Activated CD4-positive, alpha-beta T cell treated with anti-CD3 and anti-CD28 coated beads, Interleukin-2, amount 50 U/mL, for 1 hour (primary cell): ENCODE measurements around the gene PNMA6F.
"Not testable (repeated sequence)": the region's sequence is repeated elsewhere in the genome, so short reads cannot be mapped to it uniquely, and the experiment has no call there.

Experiments
- DNase-seq: peaks from one replicate; pipeline ENCODE4 v3.0.0-alpha.2; 2020

The PNMA6F gene

GRCh38 chrX:153301746-153302145 is 19.8 kb downstream of the PNMA6F start:
- DNase-seq: no peak

- DNase-seq: no peak
Measured at GRCh38 chrX:153299855-153300254, 21.7 kb downstream of the PNMA6F start.

- DNase-seq: no peak
Measured at GRCh38 chrX:153297376-153297775, 24.2 kb downstream of the PNMA6F start.

- not testable (repeated sequence) for DNase-seq
Measured at GRCh38 chrX:153293485-153294071, 28.0 kb downstream of the PNMA6F start.

- DNase-seq: not testable (repeated sequence)
Measured at GRCh38 chrX:153288807-153289206, 32.8 kb downstream of the PNMA6F start.

GRCh38 chrX:153285678-153286077 is 35.9 kb downstream of the PNMA6F start:
- DNase-seq: not testable (repeated sequence)

- DNase-seq: not testable (repeated sequence)
Measured at GRCh38 chrX:153283982-153284381, 37.6 kb downstream of the PNMA6F start.

- DNase-seq: not testable (repeated sequence)
Measured at GRCh38 chrX:153281784-153282183, 39.8 kb downstream of the PNMA6F start.

- not testable (repeated sequence) for DNase-seq
Measured at GRCh38 chrX:153279304-153279703, 42.3 kb downstream of the PNMA6F start.

- not testable (repeated sequence) for DNase-seq
Measured at GRCh38 chrX:153276049-153276448, 45.5 kb downstream of the PNMA6F start.

GRCh38 chrX:153275418-153275817 is 46.1 kb downstream of the PNMA6F start:
- not testable (repeated sequence) for DNase-seq

- not testable (repeated sequence) for DNase-seq
Measured at GRCh38 chrX:153272584-153272983, 49.0 kb downstream of the PNMA6F start.

- DNase-seq: not testable (repeated sequence)
Measured at GRCh38 chrX:153272070-153272469, 49.5 kb downstream of the PNMA6F start.
